ENCODE results near the gene TUBB4A. TPM values are rescaled to one million over a fixed set of nuclear protein-coding genes. Genes with fewer than 3 reads are reported as not detected.

The TUBB4A gene
- total RNA-seq, 2 experiments from 2014 or later = 2.5 to 3.0 TPM

- Mint-ChIP-seq H3K27ac (no peak overlapping the region), H3K4me3 (no peak overlapping the region), H3K27me3 (peaks cover 15% of the 10 kb centered on the region), H3K9me3 (no peaks in the 10 kb centered on the region), H3K36me3 (ENCODE audit: low read depth) (no peaks in the 10 kb centered on the region), H3K4me1 (peaks cover 24% of the 10 kb centered on the region)
- no peak for DNase-seq
- ChIA-PET POLR2A (interaction anchor here (0.6 to 4.3 kb wide), 3 partner anchors 9 to 671 kb away, joined by 3 to 23 read pairs (median 3); partner anchors contain the start of gene DENND1C), CTCF (interaction anchor here (0.7 to 1.4 kb wide), 2 partner anchors 18 to 209 kb away, joined by 3 to 4 read pairs; partner anchors contain the start of gene DENND1C)
These were observed 2.9 kb downstream of the TUBB4A start for GRCh38 chr19:6499052-6499790.

GRCh38 chr19:6498294-6499036 lies 3.6 kb downstream of the TUBB4A start:
- Mint-ChIP-seq H3K36me3 (ENCODE audit: low read depth) (no peaks in the 10 kb centered on the region), H3K4me3 (no peak overlapping the region)

GRCh38 chr19:6495947-6496346 lies 6.2 kb downstream of the TUBB4A start:
- DNase-seq = no peak
- Mint-ChIP-seq H3K27ac (no peak overlapping the region), H3K4me1 (peaks cover 17% of the 10 kb centered on the region), H3K27me3 (peaks cover 2% of the 10 kb centered on the region), H3K4me3 (no peak overlapping the region), H3K9me3 (peaks cover 8% of the 10 kb centered on the region), H3K36me3 (ENCODE audit: low read depth) (no peaks in the 10 kb centered on the region)
- POLR2A ChIA-PET = no interaction called here
- CTCF ChIA-PET = interaction anchor here (0.6 kb wide), 1 partner anchor 330 kb away, joined by 3 read pairs; no protein-coding TSS in a partner anchor

More at GRCh38 chr19:6498294-6499036, 3.6 kb downstream of the TUBB4A start:
- ChIA-PET POLR2A (interaction anchor here (4.3 kb wide), 1 partner anchor 17 kb away, joined by 23 read pairs; the partner anchor contains the start of gene DENND1C), CTCF (no interaction called here)
- DNase-seq = no peak
- Mint-ChIP-seq H3K9me3 (no peaks in the 10 kb centered on the region), H3K4me1 (peaks cover 21% of the 10 kb centered on the region), H3K27me3 (peaks cover 12% of the 10 kb centered on the region), H3K27ac (no peak overlapping the region)

- peaks cover 26% of the 10 kb centered on the region for H3K4me1 Mint-ChIP-seq
- no peak overlapping the region for H3K27ac Mint-ChIP-seq
- ChIA-PET POLR2A (no interaction called here), CTCF (interaction anchor here (0.9 kb wide), 1 partner anchor 13 kb away, joined by 4 read pairs; the partner anchor contains the start of gene DENND1C)
- H3K9me3 Mint-ChIP-seq = peaks cover 8% of the 10 kb centered on the region
- no peaks in the 10 kb centered on the region for H3K36me3 Mint-ChIP-seq (ENCODE audit: low read depth)
- no peaks in the 10 kb centered on the region for H3K27me3 Mint-ChIP-seq
- DNase-seq = no peak
- H3K4me3 Mint-ChIP-seq = no peak overlapping the region
These were observed 7.6 kb downstream of the TUBB4A start for GRCh38 chr19:6494438-6495036.

- H3K9me3 Mint-ChIP-seq = peaks cover 8% of the 10 kb centered on the region
- H3K27me3 Mint-ChIP-seq = no peaks in the 10 kb centered on the region
- CTCF ChIA-PET = interaction anchor here (1.2 kb wide), 1 partner anchor 11 kb away, joined by 3 read pairs; the partner anchor contains the start of gene DENND1C
- H3K36me3 Mint-ChIP-seq (ENCODE audit: low read depth) = no peaks in the 10 kb centered on the region
- no peak for DNase-seq
- H3K4me3 Mint-ChIP-seq = no peak overlapping the region
- H3K4me1 Mint-ChIP-seq = peaks cover 17% of the 10 kb centered on the region
- H3K27ac Mint-ChIP-seq = no peak overlapping the region
- POLR2A ChIA-PET = interaction anchor here (1.3 to 2.2 kb wide), 2 partner anchors 10 to 67 kb away, joined by 3 to 15 read pairs; partner anchors contain the start of gene DENND1C
These were observed 10.1 kb downstream of the TUBB4A start for GRCh38 chr19:6491802-6492592.

- H3K36me3 Mint-ChIP-seq (ENCODE audit: low read depth) = no peaks in the 10 kb centered on the region
- peaks cover 8% of the 10 kb centered on the region for H3K9me3 Mint-ChIP-seq
- peak overlapping the region; percentile 81 for H3K27ac Mint-ChIP-seq
- peak overlapping the region; percentile 67 for H3K4me3 Mint-ChIP-seq
- no peak for DNase-seq
- H3K4me1 Mint-ChIP-seq = peaks cover 17% of the 10 kb centered on the region
- H3K27me3 Mint-ChIP-seq = no peaks in the 10 kb centered on the region
- CTCF ChIA-PET = interaction anchor here (1.7 kb wide), 1 partner anchor 27 kb away, joined by 5 read pairs; no protein-coding TSS in a partner anchor
- POLR2A ChIA-PET = interaction anchor here (1.0 to 2.2 kb wide), 4 partner anchors 9 to 65 kb away, joined by 3 to 13 read pairs (median 6); partner anchors contain the start of genes DENND1C, KHSRP and TUBB4A
These were observed 12.0 kb downstream of the TUBB4A start for GRCh38 chr19:6490134-6490533.

- Mint-ChIP-seq H3K4me3 (peak overlapping the region; percentile 67), H3K27me3 (no peaks in the 10 kb centered on the region), H3K36me3 (ENCODE audit: low read depth) (no peaks in the 10 kb centered on the region), H3K4me1 (peaks cover 17% of the 10 kb centered on the region), H3K27ac (peak overlapping the region; percentile 81), H3K9me3 (peaks cover 8% of the 10 kb centered on the region)
- ChIA-PET POLR2A (interaction anchor here (1.0 to 2.2 kb wide), 4 partner anchors 8 to 65 kb away, joined by 3 to 13 read pairs (median 6); partner anchors contain the start of genes DENND1C, KHSRP and TUBB4A), CTCF (interaction anchor here (0.6 to 1.7 kb wide), 3 partner anchors 8 to 769 kb away, joined by 3 to 5 read pairs (median 3); partner anchors contain the start of genes DENND1C and LONP1)
- peak; percentile 39 for DNase-seq
These were observed 12.6 kb downstream of the TUBB4A start for GRCh38 chr19:6489278-6490061.

- Mint-ChIP-seq H3K27ac (no peak overlapping the region), H3K36me3 (ENCODE audit: low read depth) (peaks cover 4% of the 10 kb centered on the region), H3K4me3 (no peak overlapping the region), H3K4me1 (peaks cover 41% of the 10 kb centered on the region), H3K27me3 (no peaks in the 10 kb centered on the region), H3K9me3 (no peaks in the 10 kb centered on the region)
- DNase-seq = no peak
- ChIA-PET POLR2A (no interaction called here), CTCF (no interaction called here)
These were observed 17.3 kb downstream of the TUBB4A start for GRCh38 chr19:6484831-6485230.

GRCh38 chr19:6484230-6484629 lies 17.9 kb downstream of the TUBB4A start:
- H3K4me1 Mint-ChIP-seq = peaks cover 41% of the 10 kb centered on the region
- H3K27ac Mint-ChIP-seq = no peak overlapping the region
- peaks cover 4% of the 10 kb centered on the region for H3K36me3 Mint-ChIP-seq (ENCODE audit: low read depth)
- no peaks in the 10 kb centered on the region for H3K9me3 Mint-ChIP-seq
- no peak for DNase-seq
- ChIA-PET CTCF (no interaction called here), POLR2A (no interaction called here)
- H3K27me3 Mint-ChIP-seq = no peaks in the 10 kb centered on the region
- no peak overlapping the region for H3K4me3 Mint-ChIP-seq

- POLR2A ChIA-PET = interaction anchor here (0.5 to 1.5 kb wide), 3 partner anchors 35 to 123 kb away, joined by 3 to 4 read pairs (median 3); no protein-coding TSS in a partner anchor
- peak overlapping the region; percentile 16 for H3K27ac Mint-ChIP-seq
These were observed 18.9 kb downstream of the TUBB4A start for GRCh38 chr19:6483235-6483634.

GRCh38 chr19:6482343-6482686 lies 19.8 kb downstream of the TUBB4A start:
- H3K36me3 Mint-ChIP-seq (ENCODE audit: low read depth) = peaks cover 6% of the 10 kb centered on the region
- H3K4me1 Mint-ChIP-seq = peaks cover 39% of the 10 kb centered on the region
- no peaks in the 10 kb centered on the region for H3K27me3 Mint-ChIP-seq
- DNase-seq = no peak
- CTCF ChIA-PET = interaction anchor here (0.6 to 1.8 kb wide), 2 partner anchors 29 to 35 kb away, joined by 3 to 11 read pairs; no protein-coding TSS in a partner anchor
- H3K9me3 Mint-ChIP-seq = no peaks in the 10 kb centered on the region
- POLR2A ChIA-PET = interaction anchor here (0.6 to 3.0 kb wide), 14 partner anchors 9 to 373 kb away, joined by 3 to 23 read pairs (median 10); partner anchors contain the start of genes ALKBH7, GPR108 and SLC25A23
- peak overlapping the region; percentile 95 for H3K27ac Mint-ChIP-seq
- H3K4me3 Mint-ChIP-seq = peak overlapping the region; percentile 98

More at GRCh38 chr19:6483235-6483634, 18.9 kb downstream of the TUBB4A start:
- peaks cover 39% of the 10 kb centered on the region for H3K4me1 Mint-ChIP-seq
- H3K9me3 Mint-ChIP-seq = no peaks in the 10 kb centered on the region
- CTCF ChIA-PET = interaction anchor here (0.7 kb wide), 1 partner anchor 21 kb away, joined by 3 read pairs; no protein-coding TSS in a partner anchor
- H3K36me3 Mint-ChIP-seq (ENCODE audit: low read depth) = peaks cover 6% of the 10 kb centered on the region
- no peaks in the 10 kb centered on the region for H3K27me3 Mint-ChIP-seq
- no peak overlapping the region for H3K4me3 Mint-ChIP-seq
- DNase-seq = no peak
